H4 (cell line): ENCODE measurements around the gene TMEM26. TPM values are rescaled to one million over a fixed set of nuclear protein-coding genes. Genes with fewer than 3 reads are reported as not detected.

ENCODE experiments used
- DNase-seq: peaks from one replicate; pipeline ENCODE4 v3.0.0-alpha.2; 2015; ENCODE audit warnings: low spot score
- total RNA-seq: library from RNA; depleted of rRNA; stranded (reverse); fragments of >200 nt; shearing (Covaris generic); gene quantifications from 2 replicates; pipeline ENCODE4 v1.2.3, GENCODE V29; 2014

Gene TMEM26
- total RNA-seq, 1 experiment from 2014 or later, result not detected

- no peak for DNase-seq
Measured at GRCh38 chr10:61460835-61461234, 7.7 kb upstream of the TMEM26 start.

- DNase-seq, result no peak
Measured at GRCh38 chr10:61458031-61458430, 4.8 kb upstream of the TMEM26 start.

GRCh38 chr10:61456095-61456789, 3.1 kb upstream of the TMEM26 start:
- peak; percentile 10 for DNase-seq

- DNase-seq, result no peak
Measured at GRCh38 chr10:61455656-61456055, 2.5 kb upstream of the TMEM26 start.

- DNase-seq, result no peak
Measured at GRCh38 chr10:61454541-61454940, 1.4 kb upstream of the TMEM26 start.

- DNase-seq, result no peak
Measured at GRCh38 chr10:61452151-61452651, 980 bp downstream of the TMEM26 start.

- no peak for DNase-seq
Measured at GRCh38 chr10:61451357-61451756, 1.8 kb downstream of the TMEM26 start.

- no peak for DNase-seq
Measured at GRCh38 chr10:61448841-61449600, 4.2 kb downstream of the TMEM26 start.

- DNase-seq, result no peak
Measured at GRCh38 chr10:61448091-61448490, 5.1 kb downstream of the TMEM26 start.

GRCh38 chr10:61439058-61439609, 14.0 kb downstream of the TMEM26 start:
- no peak for DNase-seq

- DNase-seq, result peak; percentile 20
Measured at GRCh38 chr10:61438141-61438988, 14.8 kb downstream of the TMEM26 start.

GRCh38 chr10:61423178-61423577, 30.0 kb downstream of the TMEM26 start:
- DNase-seq, result no peak

GRCh38 chr10:61417661-61418060, 35.5 kb downstream of the TMEM26 start:
- DNase-seq, result no peak

GRCh38 chr10:61415824-61416223, 37.4 kb downstream of the TMEM26 start:
- DNase-seq, result no peak

GRCh38 chr10:61411706-61412105, 41.5 kb downstream of the TMEM26 start:
- no peak for DNase-seq

GRCh38 chr10:61410353-61411070, 42.7 kb downstream of the TMEM26 start:
- DNase-seq, result no peak

- no peak for DNase-seq
Measured at GRCh38 chr10:61409157-61409556, 44.0 kb downstream of the TMEM26 start.

GRCh38 chr10:61408105-61408504, 45.1 kb downstream of the TMEM26 start:
- DNase-seq, result no peak

- DNase-seq, result no peak
Measured at GRCh38 chr10:61406736-61407135, 46.4 kb downstream of the TMEM26 start.

- no peak for DNase-seq
Measured at GRCh38 chr10:61406242-61406641, 46.9 kb downstream of the TMEM26 start.

GRCh38 chr10:61404751-61405150, 48.4 kb downstream of the TMEM26 start:
- DNase-seq, result no peak
